HG02870 (cell line): ENCODE results near the gene WRAP73.
A peak's percentile ranks its signal among the peaks of the same experiment; 100 is the strongest.

Source experiments
- ATAC-seq: cut with Tn5 transposase; IDR thresholded peaks from one replicate; pipeline ENCODE4 v1.9.1; 2021; ENCODE audit warnings: mild to moderate bottlenecking, moderate library complexity; ENCODE audit not compliant: unreplicated experiment

Gene WRAP73

DNA sequence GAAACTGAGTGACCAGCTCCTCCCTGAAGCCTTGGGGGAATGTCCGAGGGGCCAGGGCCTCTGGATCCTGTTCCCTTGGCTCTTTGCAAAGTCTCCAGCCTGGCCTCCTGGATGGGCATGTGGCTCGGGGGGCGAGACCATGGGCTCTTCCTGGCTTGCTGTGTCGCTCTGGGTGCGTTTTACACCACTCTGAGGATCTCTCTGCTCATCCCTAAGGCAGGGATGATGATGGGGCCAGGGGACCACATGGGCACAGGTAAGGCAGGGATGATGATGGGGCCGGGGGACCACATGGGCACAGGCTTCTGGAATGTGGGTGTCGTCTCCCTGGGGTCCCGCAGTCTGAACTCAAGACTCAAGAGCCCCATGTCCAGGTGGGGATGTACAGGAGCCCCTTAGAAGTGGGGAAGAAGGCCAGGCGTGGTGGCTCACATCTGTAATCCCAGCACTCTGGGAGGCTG, 20.1 kb upstream of the WRAP73 start:
- no peak for ATAC-seq

DNA sequence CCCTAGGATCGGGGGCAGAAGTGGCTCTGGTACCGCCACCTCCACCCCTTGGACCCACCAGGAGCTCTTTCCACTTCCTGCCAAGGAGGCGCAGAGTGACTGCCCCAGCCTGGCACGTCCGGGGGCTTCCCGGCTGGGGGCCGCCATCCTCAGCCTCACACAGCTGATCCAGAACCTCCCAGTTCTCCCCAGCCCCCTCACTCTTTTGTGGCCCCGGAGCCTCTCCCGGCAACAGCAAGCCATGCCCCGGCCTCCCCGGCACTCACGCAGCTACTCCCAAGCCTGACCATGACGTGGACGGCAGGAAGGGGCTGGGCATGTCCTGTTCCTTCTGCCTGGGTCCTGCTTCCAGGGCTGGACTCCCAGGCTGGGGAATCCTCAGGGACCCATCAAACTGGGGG, 19.5 kb upstream of the WRAP73 start:
- no peak for ATAC-seq

DNA sequence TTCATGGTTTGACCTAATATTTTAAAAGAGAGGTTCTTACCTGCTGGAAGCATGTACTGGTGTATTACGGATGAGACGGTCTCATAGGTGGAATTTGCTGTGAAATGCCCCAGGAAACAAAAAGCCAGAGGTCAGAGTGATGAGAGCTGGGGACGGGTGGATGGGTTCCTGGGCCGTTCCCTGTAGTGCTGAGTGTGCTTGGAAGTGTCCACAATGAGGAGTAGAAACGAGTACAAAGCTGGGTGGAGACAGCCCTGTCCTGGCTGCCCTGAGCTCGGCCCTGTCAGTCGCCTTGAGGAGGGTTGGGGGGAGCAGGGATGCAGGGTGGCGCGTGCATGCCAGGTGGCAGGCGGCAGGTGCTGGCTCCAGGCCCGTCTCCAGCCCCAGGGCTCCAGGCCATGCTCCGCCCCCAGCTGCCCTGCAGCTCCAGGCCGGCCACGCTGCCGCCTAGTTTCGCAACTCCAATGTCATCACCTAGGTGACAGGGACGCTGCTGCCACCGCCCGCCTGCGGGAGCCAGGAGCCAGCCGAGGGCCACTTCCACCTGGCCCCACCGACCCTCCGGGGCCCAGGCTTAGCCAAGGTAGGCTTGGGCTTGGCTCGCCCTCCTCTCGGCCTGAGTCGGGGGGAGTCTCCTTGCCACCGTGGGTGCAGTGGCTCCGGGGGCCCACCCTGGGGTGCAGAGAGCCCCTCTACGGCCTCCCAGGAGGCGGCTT, 18.8 kb upstream of the WRAP73 start:
- ATAC-seq = no peak

DNA sequence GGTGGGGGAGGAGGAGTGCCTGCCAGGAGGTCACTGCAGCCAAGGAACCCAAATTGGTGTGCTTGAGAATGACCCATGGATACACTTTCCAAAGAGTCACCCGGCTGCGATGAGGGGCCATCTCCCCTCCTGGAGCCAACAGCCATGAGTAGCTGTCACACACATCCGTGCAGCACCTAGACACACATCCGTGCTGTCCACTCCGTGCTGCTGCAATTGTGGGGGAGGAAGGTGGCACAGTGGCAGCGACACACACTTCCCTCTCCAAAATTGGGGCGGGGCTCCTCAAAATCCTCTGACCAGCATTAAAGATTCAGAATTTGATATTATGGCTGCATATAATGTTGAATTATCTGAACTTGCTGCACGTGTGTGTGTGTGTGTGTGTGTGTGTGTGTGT, 18.2 kb upstream of the WRAP73 start:
- no peak for ATAC-seq

DNA sequence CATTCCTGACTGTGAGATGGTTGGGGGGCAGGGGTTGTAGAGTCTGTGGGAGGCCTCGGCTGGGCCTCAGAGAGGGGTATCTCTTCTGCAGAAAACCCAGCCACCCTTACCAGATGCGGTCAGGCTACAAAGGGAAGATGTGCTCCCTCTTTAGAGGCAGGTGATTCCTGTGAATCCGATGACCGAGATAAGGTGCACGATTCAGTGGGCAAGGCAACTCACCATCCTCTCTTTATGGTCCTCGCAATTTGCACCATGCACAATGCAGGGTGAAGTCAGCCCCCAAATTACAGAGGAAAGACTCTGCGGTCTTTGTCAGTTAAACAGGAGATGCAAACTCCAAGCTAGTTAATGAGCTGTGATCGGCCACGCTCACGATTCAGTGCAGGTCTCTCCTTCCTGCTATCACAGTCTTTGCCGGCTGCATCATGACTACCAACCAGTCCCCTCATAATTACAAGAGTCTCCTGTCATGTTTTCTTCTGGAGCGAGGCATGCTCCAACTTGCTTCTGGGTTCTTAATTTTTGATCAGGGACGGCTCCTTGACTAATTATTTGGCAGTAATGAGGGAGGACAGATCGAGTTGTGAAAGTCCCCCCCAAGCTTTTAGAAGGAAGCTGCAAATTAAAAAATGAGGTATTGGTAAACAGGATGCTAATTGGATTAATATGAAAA, 14.9 kb upstream of the WRAP73 start:
- ATAC-seq = no peak

DNA sequence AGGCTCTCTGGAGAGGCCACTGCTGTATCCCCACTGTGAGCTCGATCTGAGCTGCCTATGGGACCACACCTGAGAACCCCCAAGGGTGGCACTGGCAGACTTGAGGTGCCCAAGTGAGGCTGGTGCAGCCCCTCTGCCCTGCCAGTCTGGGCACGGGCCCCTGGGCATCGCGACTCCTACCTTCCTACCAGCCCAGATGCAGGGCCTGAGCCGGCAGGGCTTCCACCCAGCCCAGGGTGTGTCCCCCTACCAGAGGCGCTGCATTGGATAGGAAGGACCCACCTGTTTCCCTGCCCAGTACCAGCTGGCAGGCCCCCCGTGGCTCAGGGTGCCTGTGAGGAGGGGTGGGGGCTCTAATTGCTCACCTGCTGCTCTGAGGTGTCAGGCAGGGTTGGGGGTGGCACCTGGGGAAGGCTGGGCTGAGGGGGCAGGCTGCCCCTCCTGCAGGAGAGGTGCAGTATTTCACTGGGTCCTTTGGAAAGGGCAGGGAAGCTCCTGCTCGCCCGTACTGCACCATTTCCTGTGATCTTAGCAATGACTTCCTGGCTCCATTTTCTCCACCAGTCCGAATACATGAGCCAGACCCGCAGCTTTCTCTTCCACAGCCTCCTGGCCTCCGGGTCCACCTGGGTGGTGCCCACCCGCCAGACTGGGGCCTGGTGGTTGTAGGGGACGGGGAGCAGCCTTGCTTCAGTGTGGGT, 14.2 kb upstream of the WRAP73 start:
- no peak for ATAC-seq

DNA sequence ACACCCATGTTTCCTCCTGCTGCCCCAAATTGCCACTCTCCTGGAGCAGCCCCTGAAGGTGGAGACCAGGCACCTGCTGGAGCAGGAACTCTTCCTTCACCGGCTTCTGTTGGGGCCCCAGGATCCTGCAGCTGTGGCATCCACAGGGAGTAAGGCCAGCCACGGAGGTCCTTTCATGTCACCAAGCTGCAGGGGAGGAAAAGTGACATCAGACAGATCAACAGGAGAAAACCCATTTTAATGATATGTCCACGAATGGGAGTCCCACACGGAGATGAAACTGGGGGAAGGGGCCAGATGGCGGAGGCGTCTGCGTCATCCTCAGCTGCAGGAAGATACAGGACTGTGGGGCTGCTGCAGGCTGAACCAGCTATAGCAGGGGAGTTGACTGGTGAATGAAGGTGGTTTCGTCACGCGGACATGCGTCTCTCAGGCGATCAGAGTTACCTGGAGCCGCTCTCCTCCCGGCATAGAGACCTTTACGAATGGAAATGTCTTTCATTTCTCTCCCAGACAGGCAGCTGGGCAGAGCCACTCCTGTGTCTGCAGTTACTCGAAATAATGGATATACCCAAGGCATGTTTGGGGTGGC, 12.3 kb upstream of the WRAP73 start:
- no peak for ATAC-seq

DNA sequence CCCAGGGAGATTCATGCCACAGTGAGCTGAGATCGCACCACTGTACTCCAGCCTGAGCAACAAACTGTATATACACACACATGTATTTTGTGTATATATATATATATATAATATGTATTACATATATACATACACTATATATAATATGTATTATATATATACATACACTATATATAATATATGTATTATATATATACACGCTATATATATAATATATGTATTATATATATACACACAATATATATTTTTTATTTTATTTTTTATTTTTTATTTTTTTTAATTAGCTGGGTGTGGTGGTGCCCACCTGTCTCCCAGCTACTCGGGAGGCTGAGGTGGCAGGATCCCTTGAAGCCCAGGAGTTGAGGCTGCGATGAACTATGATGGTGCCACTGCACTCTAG, 11.7 kb upstream of the WRAP73 start:
- no peak for ATAC-seq

DNA sequence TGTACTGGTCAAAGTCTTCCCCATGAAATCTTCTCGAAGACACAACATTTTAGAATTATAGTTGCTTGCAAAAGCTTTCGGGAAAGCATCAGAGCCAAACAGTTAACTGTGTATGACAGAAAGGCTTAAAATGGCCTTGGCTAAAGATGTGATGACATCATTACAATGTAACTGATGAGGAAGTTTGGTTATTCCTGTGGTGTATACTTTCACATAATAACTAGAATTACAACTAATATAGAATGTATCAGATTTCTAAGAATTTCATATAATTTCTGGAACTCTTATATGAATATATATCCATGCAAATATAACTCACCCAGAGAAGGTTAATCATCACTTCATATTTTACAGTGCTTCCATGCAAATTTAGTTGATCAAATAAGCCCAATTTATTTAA, 10.8 kb upstream of the WRAP73 start:
- no peak for ATAC-seq

DNA sequence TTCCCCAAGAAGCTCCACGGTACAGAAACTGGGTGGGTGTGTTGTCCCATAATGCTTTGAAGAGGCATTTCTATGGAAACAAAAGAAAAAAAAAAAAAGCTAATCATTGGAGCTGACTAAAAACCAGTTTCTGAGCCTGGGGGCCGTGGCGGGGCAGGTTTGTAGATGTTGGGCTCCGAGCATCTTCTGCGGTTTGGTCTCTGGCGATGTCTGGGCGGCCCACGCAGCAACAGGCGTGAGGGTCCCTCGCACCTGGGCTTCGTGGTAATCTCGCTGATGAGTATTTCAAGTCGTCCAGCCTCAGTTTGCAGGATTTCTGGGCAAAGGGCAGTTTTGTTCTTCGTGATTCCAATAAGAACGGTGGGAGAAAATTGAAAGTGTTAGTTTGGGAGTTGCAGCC, 9.2 kb upstream of the WRAP73 start:
- no peak for ATAC-seq

DNA sequence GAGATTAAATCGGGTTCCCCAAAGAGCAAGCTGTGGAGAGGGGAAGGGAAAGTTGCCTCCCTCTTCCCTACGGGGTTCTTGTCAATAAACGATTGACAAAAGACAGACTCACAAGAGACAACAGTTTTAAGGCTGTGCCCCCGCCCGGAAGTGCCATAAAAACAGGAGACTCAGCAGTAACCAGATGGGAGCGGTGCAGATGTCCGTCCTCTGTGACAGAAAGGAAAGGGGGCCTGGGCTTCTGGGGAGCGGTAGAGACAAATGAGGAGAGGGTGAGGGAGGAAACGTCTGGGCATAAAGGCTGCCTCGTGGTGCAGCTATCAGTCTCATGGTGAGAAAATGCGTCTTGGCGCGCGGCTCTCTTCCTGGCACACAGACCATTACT, 8.3 kb upstream of the WRAP73 start:
- no peak for ATAC-seq

DNA sequence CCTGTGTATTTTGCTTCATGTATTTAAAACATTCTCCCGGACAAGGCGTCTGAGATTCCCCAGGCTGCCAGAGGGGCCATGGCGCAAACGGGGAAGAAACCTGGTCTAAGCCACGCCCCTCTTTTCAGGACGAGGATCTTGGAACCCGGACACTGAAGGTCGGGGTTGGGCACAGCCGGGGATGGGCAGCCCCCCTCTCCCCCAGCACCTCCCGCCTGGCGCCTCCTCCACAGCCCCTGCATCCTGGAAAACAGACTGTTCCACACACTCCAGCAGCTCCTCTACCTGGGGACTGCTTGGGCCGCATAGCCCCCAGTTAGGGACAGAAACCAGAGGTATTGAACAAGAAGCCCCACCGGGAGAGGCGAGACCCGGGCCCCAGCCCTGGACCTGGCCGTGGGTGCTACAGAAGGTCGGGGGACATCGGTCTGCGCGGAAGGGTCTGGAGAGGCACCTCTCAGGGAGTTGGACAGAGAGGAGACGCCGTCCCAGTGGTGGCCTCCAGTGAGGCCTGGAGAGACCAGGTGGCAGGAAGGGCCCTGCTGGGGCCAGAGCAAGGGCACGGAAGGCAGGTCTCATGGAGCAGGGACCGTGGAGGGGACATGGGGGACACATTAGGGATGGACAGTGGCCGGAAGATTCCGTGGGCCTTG, 7.8 kb upstream of the WRAP73 start:
- no peak for ATAC-seq

DNA sequence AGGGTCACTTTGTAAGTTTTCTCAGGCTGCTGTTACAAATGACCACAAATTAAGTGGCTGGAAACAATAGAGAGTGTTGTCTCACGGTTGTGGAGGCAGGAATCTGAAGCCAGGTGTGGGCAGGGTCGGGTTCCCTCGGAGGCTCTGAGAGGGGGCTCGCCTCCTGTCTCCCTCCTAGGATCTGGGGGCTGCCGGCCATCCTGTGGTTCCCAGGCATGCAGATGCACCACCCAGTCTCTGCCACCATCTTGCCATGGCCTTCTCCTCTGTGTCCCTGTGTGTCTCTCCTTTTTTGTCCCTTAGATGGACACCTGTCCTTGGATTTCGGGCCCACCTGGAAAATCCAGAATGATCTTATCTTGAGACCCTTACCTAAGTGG, 7.2 kb upstream of the WRAP73 start:
- ATAC-seq = no peak

DNA sequence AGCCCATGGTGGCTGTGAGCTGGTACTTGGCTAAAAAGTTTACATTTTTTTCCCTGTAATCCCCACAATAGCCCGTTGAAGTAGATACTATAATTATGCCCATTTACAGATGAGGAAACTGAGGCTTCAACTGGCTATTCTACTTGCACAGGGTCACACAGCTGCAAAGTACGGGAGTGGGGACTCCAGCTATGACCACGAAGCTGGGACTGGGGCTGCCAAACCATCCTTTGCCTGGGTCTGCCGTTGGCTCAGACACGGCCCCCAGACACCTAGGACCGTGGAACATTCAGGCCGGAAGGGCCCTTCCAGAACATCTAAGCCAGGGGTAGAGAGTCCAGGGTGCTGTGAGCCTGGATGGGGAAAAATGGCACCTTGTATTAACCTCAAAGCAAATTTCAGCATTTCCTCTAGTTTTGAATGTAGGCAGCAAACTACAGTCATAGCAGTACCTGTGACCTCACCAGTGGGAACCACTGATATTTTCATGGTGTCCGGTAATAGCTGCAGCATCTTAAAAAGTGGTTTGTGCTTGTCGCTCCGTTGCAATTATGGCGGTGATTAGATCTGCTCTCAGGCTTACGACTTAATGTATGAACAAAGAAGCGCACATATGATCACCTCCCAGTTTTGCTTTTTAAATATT, 6.7 kb upstream of the WRAP73 start:
- peak; percentile 51 for ATAC-seq

DNA sequence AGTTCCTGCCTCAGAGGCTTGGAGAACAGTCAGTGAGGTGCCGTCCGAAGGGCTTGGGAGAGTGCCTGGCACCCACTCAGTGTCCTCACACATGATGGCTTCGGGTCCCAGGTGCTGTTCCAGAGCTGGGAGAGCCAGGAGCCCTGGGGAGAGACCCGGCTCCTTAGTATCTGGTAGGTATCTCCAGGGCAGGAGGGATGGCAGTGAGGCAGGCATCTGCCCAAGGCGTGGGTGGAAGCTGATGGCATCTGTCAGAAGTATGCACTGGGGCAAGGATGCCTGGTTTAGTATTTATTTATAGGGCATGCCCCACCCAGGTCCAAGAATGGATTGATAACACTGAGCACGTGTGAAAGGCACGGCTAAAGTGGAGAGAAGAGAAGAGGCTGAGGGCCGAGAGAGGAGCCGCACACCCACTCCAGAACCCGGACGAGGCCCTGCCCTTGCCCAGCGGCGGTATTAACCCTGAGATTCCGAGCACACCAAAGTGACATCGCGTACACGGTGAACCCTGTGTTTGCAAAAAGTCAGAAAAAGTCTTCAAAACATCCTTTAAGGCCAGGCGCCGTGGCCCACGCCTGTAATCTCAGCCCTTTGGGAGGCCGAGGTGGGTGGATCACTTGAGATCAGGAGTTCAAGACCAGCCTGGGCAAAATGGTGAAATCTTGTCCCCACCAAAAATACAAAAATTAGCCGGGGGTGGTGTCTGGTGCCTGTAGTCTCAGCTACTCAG, 4.8 kb upstream of the WRAP73 start:
- ATAC-seq = no peak

DNA sequence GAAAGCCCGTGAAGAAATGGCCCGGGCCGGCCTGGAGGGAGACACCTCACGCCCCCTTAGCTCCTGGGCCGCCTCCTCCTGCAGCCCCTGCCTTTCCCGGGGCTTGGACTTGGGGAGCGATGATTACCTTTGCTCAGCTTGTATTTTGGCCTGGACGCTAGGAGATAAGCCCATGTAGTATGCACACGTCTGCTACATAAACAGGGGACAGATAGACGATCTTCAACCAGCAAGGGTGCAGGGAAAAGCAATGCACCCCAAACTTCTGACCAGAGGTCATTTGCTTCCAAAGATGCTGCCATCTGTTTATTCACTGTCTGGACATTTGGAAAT, 3.3 kb upstream of the WRAP73 start:
- ATAC-seq = no peak

DNA sequence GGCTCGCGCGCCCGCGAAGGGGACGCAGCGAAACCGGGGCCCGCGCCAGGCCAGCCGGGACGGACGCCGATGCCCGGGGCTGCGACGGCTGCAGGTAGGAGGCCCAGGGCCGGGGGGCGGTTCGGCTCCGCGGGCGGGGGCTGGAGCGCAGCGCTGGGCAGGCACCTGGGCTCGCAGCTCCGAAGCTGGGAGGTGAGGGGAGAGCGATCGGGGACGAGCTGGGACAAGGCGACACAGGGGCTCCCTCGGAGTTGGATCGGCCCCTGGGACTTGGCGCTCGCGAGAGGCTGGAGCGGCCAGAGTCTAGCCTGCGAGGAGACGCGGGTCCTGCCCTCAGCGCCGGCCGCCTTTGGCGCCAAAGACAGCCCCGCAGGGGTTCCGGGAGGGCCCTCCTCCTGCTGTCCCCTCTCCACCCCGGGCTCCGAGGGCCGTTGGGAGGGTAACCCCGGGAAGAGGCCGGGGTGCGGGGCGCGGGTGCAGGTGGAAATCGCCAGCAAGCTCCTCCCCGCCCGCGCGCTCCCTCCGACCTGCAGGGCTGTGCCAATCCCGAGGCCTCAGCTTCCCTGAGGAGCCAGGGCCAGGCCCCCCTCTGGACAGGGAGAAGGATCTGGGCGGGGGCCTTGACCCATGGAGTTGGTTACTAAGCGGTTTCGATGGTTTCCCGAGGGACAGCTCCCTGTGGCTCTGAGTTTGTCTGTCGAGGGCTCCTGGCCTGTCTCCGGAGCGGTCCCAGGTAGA, 2.8 kb upstream of the WRAP73 start:
- no peak for ATAC-seq

DNA sequence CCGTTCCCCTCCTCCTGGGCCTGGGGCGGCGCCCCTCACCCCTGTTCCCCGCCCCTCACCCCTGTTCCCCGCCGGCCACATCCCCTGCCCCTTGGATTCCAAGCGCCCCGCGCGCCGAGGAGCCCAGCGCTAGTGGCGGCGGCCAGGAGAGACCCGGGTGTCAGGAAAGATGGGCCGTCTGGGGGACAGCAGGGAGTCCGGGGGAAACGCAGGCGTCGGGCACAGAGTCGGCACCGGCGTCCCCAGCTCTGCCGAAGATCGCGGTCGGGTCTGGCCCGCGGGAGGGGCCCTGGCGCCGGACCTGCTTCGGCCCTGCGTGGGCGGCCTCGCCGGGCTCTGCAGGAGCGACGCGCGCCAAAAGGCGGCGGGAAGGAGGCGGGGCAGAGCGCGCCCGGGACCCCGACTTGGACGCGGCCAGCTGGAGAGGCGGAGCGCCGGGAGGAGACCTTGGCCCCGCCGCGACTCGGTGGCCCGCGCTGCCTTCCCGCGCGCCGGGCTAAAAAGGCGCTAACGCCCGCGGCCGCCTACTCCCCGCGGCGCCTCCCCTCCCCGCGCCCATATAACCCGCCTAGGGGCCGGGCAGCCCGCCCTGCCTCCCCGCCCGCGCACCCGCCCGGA, 2.1 kb upstream of the WRAP73 start, which contains the start of gene TP73:
Gene TP73, plus strand, starts transcription at position 587 of the 618 bp plus-strand sequence. CDS start 29,850 bp downstream, outside the sequence.
- ATAC-seq = no peak
